Muscle layer of duodenum (tissue), 2 donors: Measurements from ENCODE around the gene GBE1.

Experiments
- H3K27ac ChIP-seq: one replicate; pipeline ENCODE4 v1.7.0; 2013; ENCODE audit warnings: mild to moderate bottlenecking, low read length
- H3K27me3 ChIP-seq: one replicate; pipeline ENCODE4 v1.7.0; 2013; ENCODE audit warnings: low read depth, mild to moderate bottlenecking, control low read depth, low read length
- H3K36me3 ChIP-seq, 2 donors: one replicate each; pipeline ENCODE4 v1.7.0; 2013; ENCODE audit warnings: low read length in 2 of 2, control low read depth in 1 of 2, mild to moderate bottlenecking in 1 of 2; ENCODE audit not compliant: insufficient read depth in 2 of 2, control insufficient read depth in 1 of 2
- H3K4me1 ChIP-seq, 2 donors: one replicate each; pipeline ENCODE4 v1.7.0; 2013; ENCODE audit warnings: low read length in 2 of 2, mild to moderate bottlenecking in 2 of 2, control low read depth in 1 of 2, moderate library complexity in 1 of 2; ENCODE audit not compliant: insufficient read depth in 2 of 2, control insufficient read depth in 1 of 2
- H3K4me3 ChIP-seq, 2 donors: one replicate each; pipeline ENCODE4 v1.7.0; 2013; ENCODE audit warnings: low read length in 2 of 2, low read depth in 1 of 2, mild to moderate bottlenecking in 1 of 2
- H3K9me3 ChIP-seq, 2 donors: one replicate each; pipeline ENCODE4 v1.7.0; 2013; ENCODE audit warnings: low read length in 2 of 2, control low read depth in 1 of 2, mild to moderate bottlenecking in 1 of 2; ENCODE audit not compliant: control insufficient read depth in 1 of 2
- donor health status: healthy.

Gene GBE1

DNA sequence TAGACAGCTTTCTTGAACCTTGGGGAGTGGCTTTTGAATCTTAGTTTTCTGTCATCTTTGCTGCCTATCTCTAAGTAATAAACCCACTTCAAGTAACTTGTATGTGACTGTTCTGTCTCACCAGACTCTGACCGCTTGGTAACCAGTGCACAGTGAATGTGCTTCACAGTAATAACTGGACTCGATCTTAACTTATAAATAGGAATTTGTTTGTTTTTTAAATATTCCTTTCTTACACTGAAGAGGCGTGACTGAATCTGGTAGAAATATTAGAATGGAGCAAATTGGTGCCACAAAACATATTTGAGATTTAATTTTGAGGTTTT, 318.0 kb downstream of the GBE1 start:
- H3K4me1 ChIP-seq: no peaks in the 10 kb centered on the region
- no peak overlapping the region for H3K4me3 ChIP-seq
- H3K36me3 ChIP-seq: no peaks in the 10 kb centered on the region
- H3K27me3 ChIP-seq: no peaks in the 10 kb centered on the region
- H3K27ac ChIP-seq: no peak overlapping the region
- no peaks in the 10 kb centered on the region for H3K9me3 ChIP-seq

DNA sequence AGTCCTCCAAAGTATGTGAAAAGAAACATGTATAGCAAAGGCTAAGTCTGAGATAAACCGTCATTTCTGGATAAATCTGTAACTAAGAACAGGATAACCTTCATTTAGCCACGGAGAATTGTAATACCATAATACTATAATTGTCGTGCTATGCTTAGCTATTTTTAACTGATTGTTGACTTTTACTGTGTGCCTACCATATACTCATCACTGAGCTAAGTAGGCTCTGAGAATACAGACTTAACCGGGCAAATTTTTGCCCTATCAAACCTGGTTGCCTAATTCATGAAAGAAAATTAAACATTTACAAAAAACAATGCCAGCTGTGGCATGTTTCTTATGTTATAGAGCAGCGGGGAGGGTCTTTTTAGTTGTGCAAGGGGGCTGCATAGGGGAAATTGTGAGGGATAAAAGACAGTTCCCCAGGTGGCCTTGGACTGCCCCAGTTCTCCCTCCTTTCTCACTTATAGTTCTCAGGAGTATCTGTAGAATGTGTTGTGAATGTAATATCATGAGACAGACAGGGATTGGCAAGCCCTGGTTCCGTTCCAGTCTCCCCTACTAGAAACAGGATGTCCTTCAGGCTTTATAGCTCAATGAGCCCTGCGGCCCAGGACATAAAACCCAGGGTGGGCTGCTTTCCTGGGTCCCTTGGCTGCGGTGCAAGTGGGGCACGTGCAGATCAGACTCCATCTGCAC, 318.5 kb downstream of the GBE1 start:
- no peak overlapping the region for H3K27ac ChIP-seq
- no peaks in the 10 kb centered on the region for H3K27me3 ChIP-seq

DNA sequence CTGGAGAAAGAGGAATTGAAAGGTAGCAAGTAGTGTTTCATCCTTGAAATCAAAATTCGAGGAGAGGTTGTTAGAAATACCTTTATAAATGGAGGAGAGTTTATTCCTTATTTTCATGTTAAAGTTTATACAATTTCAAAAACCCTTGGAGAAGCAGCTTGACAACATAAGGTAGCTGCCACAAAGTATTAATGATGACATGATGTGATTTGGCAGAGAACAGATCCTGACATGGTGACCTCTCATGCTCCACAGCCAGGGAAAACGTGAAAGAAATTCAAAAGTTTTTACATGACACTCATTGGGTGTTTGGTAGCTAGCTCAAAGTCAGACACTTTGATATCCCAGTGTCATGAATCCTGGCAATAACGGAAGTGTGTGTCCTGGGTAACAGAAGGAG, 320.8 kb downstream of the GBE1 start:
- H3K4me1 ChIP-seq: no peaks in the 10 kb centered on the region
- no peaks in the 10 kb centered on the region for H3K9me3 ChIP-seq

More for the DNA sequence above, 318.5 kb downstream of the GBE1 start:
- no peaks in the 10 kb centered on the region for H3K9me3 ChIP-seq
- H3K4me3 ChIP-seq: no peak overlapping the region
- no peaks in the 10 kb centered on the region for H3K4me1 ChIP-seq
- H3K36me3 ChIP-seq: no peaks in the 10 kb centered on the region

More for the DNA sequence above, 320.8 kb downstream of the GBE1 start:
- no peaks in the 10 kb centered on the region for H3K36me3 ChIP-seq
- H3K27ac ChIP-seq: no peak overlapping the region
- H3K27me3 ChIP-seq: no peaks in the 10 kb centered on the region
- H3K4me3 ChIP-seq: no peak overlapping the region
